Adrenal gland (tissue), 12 donors: ENCODE measurements around the gene TRMT1. TPM values are rescaled to one million over a fixed set of nuclear protein-coding genes. Genes with fewer than 3 reads are reported as not detected.

Source experiments
- DNase-seq, 7 donors: peaks; one replicate each; pipeline ENCODE4 v3.0.0-alpha.2; 2019 to 2020
- H3K27ac ChIP-seq, 5 donors: fragments of 200-600 bp; sonication (generic) in 4 of 5; 1 replicate in 3 of 5; 2 replicates in 2 of 5; pipeline versions ENCODE4 v1.5.1 to v1.8.0; 2016 to 2020; ENCODE audit warnings: mild to moderate bottlenecking in 1 of 5
- H3K27me3 ChIP-seq: fragments of 200-600 bp; 2 replicates; pipeline ENCODE4 v1.8.0; 2021
- H3K36me3 ChIP-seq, 2 donors: fragments of 200-600 bp; replicated peaks in 1 of 2; 1 replicate in 1 of 2; 2 replicates in 1 of 2; pipeline versions ENCODE4 v1.5.1 to v1.8.0; 2018 to 2022
- H3K4me1 ChIP-seq, 2 donors: fragments of 200-600 bp; replicated peaks in 1 of 2; 1 replicate in 1 of 2; 2 replicates in 1 of 2; pipeline versions ENCODE4 v1.5.1 to v1.8.0; 2018 to 2021
- H3K4me3 ChIP-seq, 4 donors: fragments of 200-600 bp; sonication (generic) in 3 of 4; one replicate each; pipeline ENCODE4 v1.5.1; 2016 to 2018
- H3K9me3 ChIP-seq, 3 donors: fragments of 200-600 bp; sonication (generic) in 1 of 3; replicated peaks in 1 of 3; 1 replicate in 2 of 3; 2 replicates in 1 of 3; pipeline versions ENCODE4 v1.5.1 to v1.8.0; 2016 to 2021
- CTCF ChIP-seq, 6 experiments: fragments of 450-650 bp in 4 of 6; fragments of 200-600 bp in 2 of 6; sonication (generic) in 1 of 6; IDR thresholded peaks; 1 replicate in 5 of 6; 2 replicates in 1 of 6; pipeline versions ENCODE4 v1.5.1 to v1.8.0; 2016 to 2021; ENCODE audit warnings: antibody characterized with exemption in 6 of 6, mild to moderate bottlenecking in 2 of 6, moderate library complexity in 1 of 6
- POLR2A ChIP-seq, 2 donors: fragments of 450-650 bp; IDR thresholded peaks; one replicate each; pipeline ENCODE4 v1.6.1; 2017; ENCODE audit warnings: antibody characterized with exemption in 2 of 2, mild to moderate bottlenecking in 2 of 2, moderate library complexity in 1 of 2
- WGBS, 4 donors: extraction: QIAGEN DNeasy Blood & Tissue Kit in 2 of 4; methylation state at CpG; one replicate each; pipeline versions ENCODE4 v1.1.5 to v1.1.7; 2013 to 2017; 5-methylcytosine and 5-hydroxymethylcytosine counted together
- intact Hi-C, 2 donors: fragments of 100-400 bp; cut with DNase I; formaldehyde crosslinking; loops; one replicate each; pipeline versions ENCODE4 v1.14.1 to v1.15.0; 2022 to 2023
- polyA plus RNA-seq, 3 donors: library from polyadenylated mRNA; stranded (reverse); fragments of 200-250 nt in 2 of 3; fragments of 350-450 nt in 1 of 3; fragmentation: Illumina TruSeq in 1 of 3; extraction: RNeasy Lipid Tissue Mini Kit (QIAGEN cat#74804) in 1 of 3; gene quantifications; one replicate each; pipeline ENCODE4 v1.2.3, GENCODE V29; 2013 to 2014
- total RNA-seq, 9 donors: library from RNA; depleted of rRNA in 4 of 9; stranded (reverse); fragments of >200 nt in 4 of 9; fragments of 120-200 nt in 1 of 9; fragmentation: NEBNext Ultra II Directional in 1 of 9; extraction: Animal tissue kit (Norgen Biotek cat#: 25700) in 1 of 9; gene quantifications; one replicate each; pipeline versions ENCODE4 v1.1.0 to v1.2.4, GENCODE V29; 2013 to 2023
- donor health status: healthy with polysubstance abuse.
- donor health status: Bipolar disorder and iron deficiency.
- donor health status: DM: yes; HTN: yes; CAD: no.
- donor health status: DM: no; HTN: no; CAD: no.
- donor health status: DM: no; HTN: no; CAD: no.
- donor health status: DM: yes; HTN: yes; CAD: no.

Gene TRMT1
- total and polyA plus RNA-seq, 12 donors = 13.4 to 229 (median 35.4) TPM

- WGBS, 4 donors = 0 to 2% (median 1%) methylated on average over 10 to 71 of the region's 71 CpGs
- Histone ChIP-seq H3K4me1 (peaks cover 23 to 41% of the 10 kb centered on the region in 2 donors), H3K27me3 (no peaks in the 10 kb centered on the region), H3K27ac (peak overlapping the region; percentile 98 to 100 (median 98)), H3K4me3 (peak overlapping the region; percentile 35 to 88 (median 60)), H3K36me3 (no peaks in the 10 kb centered on the region), H3K9me3 (no peaks in the 10 kb centered on the region)
- peak in 2 of 6 experiments; percentile 1 to 10 for TF ChIP-seq CTCF (IDR thresholded peaks at IDR 0.05)
- peak; percentile 98 to 99 for TF ChIP-seq POLR2A (IDR thresholded peaks at IDR 0.05)
- peak; percentile 97 to 99 (median 98) for DNase-seq
- intact Hi-C loops = no loop called here
Measured at GRCh38 chr19:13151605-13152355, 35.2 kb upstream of the TRMT1 start.

GRCh38 chr19:13150931-13151604 is 34.5 kb upstream of the TRMT1 start:
- 0 to 2% (median 0%) methylated on average over 22 to 34 of the region's 34 CpGs for WGBS, 4 donors
- Histone ChIP-seq H3K36me3 (no peaks in the 10 kb centered on the region), H3K9me3 (no peaks in the 10 kb centered on the region), H3K4me3 (peak overlapping the region; percentile 44 to 88 (median 69)), H3K4me1 (peaks cover 23 to 34% of the 10 kb centered on the region in 2 donors), H3K27ac (peak overlapping the region; percentile 97 to 100 (median 98)), H3K27me3 (no peaks in the 10 kb centered on the region)
- peak; percentile 44 to 77 (median 58) for DNase-seq
- intact Hi-C loops = no loop called here
- TF ChIP-seq CTCF (IDR thresholded peaks at IDR 0.05) = no peak

- Histone ChIP-seq H3K9me3 (no peaks in the 10 kb centered on the region), H3K36me3 (no peaks in the 10 kb centered on the region), H3K4me3 (peak within 1 kb of the TSS; percentile 44 to 88 (median 70)), H3K27me3 (no peaks in the 10 kb centered on the region), H3K27ac (peak within 1 kb of the TSS; percentile 97 to 100 (median 98)), H3K4me1 (peaks cover 16 to 27% of the 10 kb centered on the region in 2 donors)
- 0 to 1% (median 0%) methylated on average over 8 to 50 of the region's 51 CpGs for WGBS, 4 donors
- DNase-seq = peak; percentile 96 to 98 (median 97)
- intact Hi-C loops = no loop called here
- TF ChIP-seq CTCF (IDR thresholded peaks at IDR 0.05) (peak; percentile 36 to 67 (median 54)), POLR2A (IDR thresholded peaks at IDR 0.05) (peak; percentile 81 to 97)
Measured at GRCh38 chr19:13150187-13150930, 33.8 kb upstream of the TRMT1 start, which contains the start of the genes IER2 and STX10. TSS of gene IER2 (plus strand) at chr19:13150411. CDS start at chr19:13153187, 2,776 bp downstream. TSS of gene STX10 (minus strand) at chr19:13150375. CDS start at chr19:13150173, 202 bp downstream.
